OCI-LY3 (cell line): ENCODE data around the gene BICRA.
A peak's percentile ranks its signal among the peaks of the same experiment; 100 is the strongest.
"Not testable (repeated sequence)": the region's sequence is repeated elsewhere in the genome, so short reads cannot be mapped to it uniquely, and the experiment has no call there.

ENCODE experiments used
- H2AFZ ChIP-seq: fragments of 200-600, 300-600 bp; shearing (Covaris generic); 2 replicates; pipeline ENCODE4 v1.6.0; 2014; ENCODE audit warnings: antibody characterized with exemption, low read depth, low read length
- H3K27ac ChIP-seq: fragments of 200-600, 300-600 bp; sonication (generic); 2 replicates; pipeline ENCODE4 v1.5.1; 2014; ENCODE audit warnings: mild to moderate bottlenecking, low read length, moderate library complexity, mixed read lengths
- H3K27me3 ChIP-seq: fragments of 200-600, 300-600 bp; sonication (generic); 2 replicates; pipeline ENCODE4 v1.6.1; 2014; ENCODE audit warnings: low read depth, low read length, mixed read lengths
- H3K36me3 ChIP-seq: fragments of 200-600, 300-600 bp; sonication (generic); replicated peaks from 2 replicates; pipeline ENCODE3; 2014; ENCODE audit warnings: low read depth, low read length, mixed read lengths
- H3K4me1 ChIP-seq: fragments of 300-600, 200-600 bp; sonication (generic); 2 replicates; pipeline ENCODE4 v1.6.1; 2014; ENCODE audit warnings: low read length, mixed read lengths
- H3K4me2 ChIP-seq: fragments of 200-600, 300-600 bp; sonication (generic); 2 replicates; pipeline ENCODE4 v1.6.1; 2014; ENCODE audit warnings: low read length, mixed read lengths
- H3K4me3 ChIP-seq: fragments of 300-600, 200-600 bp; sonication (generic); 2 replicates; pipeline ENCODE4 v1.5.1; 2014; ENCODE audit warnings: antibody characterized with exemption, mild to moderate bottlenecking, low read length, moderate library complexity
- H3K79me2 ChIP-seq: fragments of 300-600, 200-600 bp; shearing (Covaris generic); 2 replicates; pipeline ENCODE4 v1.6.1; 2014; ENCODE audit warnings: mild to moderate bottlenecking, low read length, mixed read lengths
- H3K9ac ChIP-seq: fragments of 300-600, 200-600 bp; shearing (Covaris generic); 2 replicates; pipeline ENCODE4 v1.6.0; 2014; ENCODE audit warnings: mild to moderate bottlenecking, low read length, moderate library complexity
- H3K9me3 ChIP-seq: fragments of 200-600, 300-600 bp; shearing (Covaris generic); 2 replicates; pipeline ENCODE4 v1.6.1; 2014; ENCODE audit warnings: low read length, mixed read lengths; ENCODE audit not compliant: insufficient read depth
- H4K20me1 ChIP-seq: fragments of 200-600, 300-600 bp; sonication (generic); 2 replicates; pipeline ENCODE4 v1.6.1; 2016; ENCODE audit warnings: low read length, mixed read lengths; ENCODE audit not compliant: insufficient read depth
- CTCF ChIP-seq: fragments of 200-600, 300-600 bp; sonication (generic); IDR thresholded peaks from 2 replicates; pipeline ENCODE4 v1.5.1; 2014; ENCODE audit warnings: antibody characterized with exemption, low read length, low read depth
- EZH2phosphoT487 ChIP-seq: fragments of 200-600 bp; shearing (Covaris generic); IDR thresholded peaks from 2 replicates; pipeline ENCODE4 v1.6.1; 2018; ENCODE audit warnings: antibody characterized with exemption, mixed run types, low read depth

Gene BICRA

GRCh38 chr19:47745010-47745901 is 136.3 kb downstream of the BICRA start, which contains the start of gene NOP53:
Gene NOP53 (plus strand): TSS chr19:47745546. CDS start chr19:47745560, 14 bp downstream.
- H3K9ac ChIP-seq = peak within 1 kb of the TSS; percentile 90
- H3K4me2 ChIP-seq = peak within 1 kb of the TSS; percentile 84
- H2AFZ ChIP-seq = peak within 1 kb of the TSS; percentile 77
- peaks cover 32% of the 10 kb centered on the region for H3K4me1 ChIP-seq
- peaks cover 14% of the 10 kb centered on the region; the same call in 1 of the 2 replicates for H4K20me1 ChIP-seq
- peak within 1 kb of the TSS; percentile 86 for H3K4me3 ChIP-seq
- peaks cover 29% of the 10 kb centered on the region for H3K36me3 ChIP-seq
- H3K9me3 ChIP-seq = no peaks in the 10 kb centered on the region
- no peaks in the 10 kb centered on the region for H3K27me3 ChIP-seq
- H3K79me2 ChIP-seq = peaks cover 47% of the 10 kb centered on the region
- TF ChIP-seq EZH2phosphoT487 (no peak), CTCF (no peak)
- peak within 1 kb of the TSS; percentile 81 for H3K27ac ChIP-seq

GRCh38 chr19:47746129-47746528 is 137.2 kb downstream of the BICRA start:
- H3K36me3 ChIP-seq = peaks cover 37% of the 10 kb centered on the region
- peaks cover 18% of the 10 kb centered on the region; the same call in 1 of the 2 replicates for H4K20me1 ChIP-seq
- H3K4me3 ChIP-seq = peak overlapping the region; percentile 86
- peaks cover 55% of the 10 kb centered on the region for H3K79me2 ChIP-seq
- not testable (repeated sequence) for H3K9me3 ChIP-seq, H3K27ac ChIP-seq, H3K27me3 ChIP-seq, H2AFZ ChIP-seq
- H3K9ac ChIP-seq = peak overlapping the region; percentile 90
- H3K4me2 ChIP-seq = peak overlapping the region; percentile 38
- peaks cover 32% of the 10 kb centered on the region for H3K4me1 ChIP-seq

DNA sequence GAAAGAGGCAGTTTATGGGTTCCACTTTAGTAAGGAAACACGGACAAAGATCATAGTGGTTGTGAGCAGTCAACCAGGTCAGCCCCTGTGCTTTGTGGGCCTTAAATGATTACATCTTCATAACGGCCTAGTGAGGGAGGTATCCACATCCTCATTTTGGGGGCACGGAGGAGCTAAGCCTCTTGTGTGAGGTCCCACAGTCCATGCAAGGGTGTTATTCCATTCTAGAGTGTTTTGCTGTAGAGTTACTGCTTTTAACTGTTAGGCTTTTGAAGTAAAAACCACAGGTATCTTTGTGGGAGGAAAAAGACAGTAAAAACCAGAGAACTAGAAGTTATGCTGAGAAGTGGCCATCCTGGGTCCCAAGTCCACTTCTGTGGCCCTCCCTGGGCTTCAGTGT is 140.4 kb downstream of the BICRA start:
- no peak for TF ChIP-seq CTCF
- no peak for TF ChIP-seq EZH2phosphoT487
- Histone ChIP-seq H3K9me3 (no peaks in the 10 kb centered on the region), H3K4me1 (peaks cover 20% of the 10 kb centered on the region), H3K36me3 (peaks cover 58% of the 10 kb centered on the region), H3K4me2 (no peak overlapping the region), H2AFZ (no peak overlapping the region), H3K4me3 (no peak overlapping the region), H4K20me1 (peaks cover 21% of the 10 kb centered on the region; the same call in 1 of the 2 replicates), H3K27me3 (no peaks in the 10 kb centered on the region), H3K9ac (no peak overlapping the region), H3K79me2 (peaks cover 55% of the 10 kb centered on the region), H3K27ac (no peak overlapping the region)

- no peak overlapping the region for H2AFZ ChIP-seq
- peaks cover 69% of the 10 kb centered on the region for H3K36me3 ChIP-seq
- H3K4me1 ChIP-seq = peaks cover 14% of the 10 kb centered on the region
- TF ChIP-seq CTCF = no peak
- TF ChIP-seq EZH2phosphoT487 = no peak
- H4K20me1 ChIP-seq = peaks cover 21% of the 10 kb centered on the region; the same call in 1 of the 2 replicates
- no peaks in the 10 kb centered on the region for H3K9me3 ChIP-seq
- H3K4me2 ChIP-seq = no peak overlapping the region
- H3K27me3 ChIP-seq = no peaks in the 10 kb centered on the region
- H3K9ac ChIP-seq = no peak overlapping the region
- no peak overlapping the region for H3K4me3 ChIP-seq
- peaks cover 52% of the 10 kb centered on the region for H3K79me2 ChIP-seq
- H3K27ac ChIP-seq = no peak overlapping the region
These were observed 141.8 kb downstream of the BICRA start for GRCh38 chr19:47750752-47751151.
